Measurements from ENCODE around the gene CFAP410.

DNA sequence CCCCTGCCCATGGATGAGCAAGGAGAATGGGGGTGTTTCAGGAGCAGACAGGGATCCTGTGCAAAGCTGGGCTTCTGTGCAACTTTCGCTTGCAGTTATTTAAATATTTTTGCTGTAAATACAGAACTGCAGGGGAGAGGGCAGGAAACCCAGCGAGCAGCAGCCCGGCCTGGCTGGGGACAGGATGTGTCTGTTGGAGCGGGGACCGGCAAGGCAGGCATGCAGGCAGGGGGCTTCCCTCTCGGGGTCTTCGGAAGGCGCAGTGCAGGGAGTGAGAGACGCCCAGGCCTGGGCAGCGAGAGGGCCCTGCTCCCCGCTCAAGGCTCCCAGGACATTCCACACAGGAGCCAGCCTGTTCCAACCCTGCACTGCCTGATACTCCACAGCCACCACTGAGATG lies 55.2 kb downstream of the CFAP410 start:
- TF ChIP-seq EP300 (IDR thresholded peaks at IDR 0.05; ENCODE audit: borderline replicate concordance in 1 of 2, low read depth in 2 of 2, low read length in 2 of 2): no peak
- TF ChIP-seq, protein P1, sequence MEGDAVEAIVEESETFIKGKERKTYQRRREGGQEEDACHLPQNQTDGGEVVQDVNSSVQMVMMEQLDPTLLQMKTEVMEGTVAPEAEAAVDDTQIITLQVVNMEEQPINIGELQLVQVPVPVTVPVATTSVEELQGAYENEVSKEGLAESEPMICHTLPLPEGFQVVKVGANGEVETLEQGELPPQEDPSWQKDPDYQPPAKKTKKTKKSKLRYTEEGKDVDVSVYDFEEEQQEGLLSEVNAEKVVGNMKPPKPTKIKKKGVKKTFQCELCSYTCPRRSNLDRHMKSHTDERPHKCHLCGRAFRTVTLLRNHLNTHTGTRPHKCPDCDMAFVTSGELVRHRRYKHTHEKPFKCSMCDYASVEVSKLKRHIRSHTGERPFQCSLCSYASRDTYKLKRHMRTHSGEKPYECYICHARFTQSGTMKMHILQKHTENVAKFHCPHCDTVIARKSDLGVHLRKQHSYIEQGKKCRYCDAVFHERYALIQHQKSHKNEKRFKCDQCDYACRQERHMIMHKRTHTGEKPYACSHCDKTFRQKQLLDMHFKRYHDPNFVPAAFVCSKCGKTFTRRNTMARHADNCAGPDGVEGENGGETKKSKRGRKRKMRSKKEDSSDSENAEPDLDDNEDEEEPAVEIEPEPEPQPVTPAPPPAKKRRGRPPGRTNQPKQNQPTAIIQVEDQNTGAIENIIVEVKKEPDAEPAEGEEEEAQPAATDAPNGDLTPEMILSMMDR (IDR thresholded peaks at IDR 0.05; ENCODE audit: control extremely low read depth in 1 of 3, insufficient read depth in 1 of 3, low read depth in 1 of 3, low read length in 3 of 3): no peak
- TF ChIP-seq CHD2 (IDR thresholded peaks at IDR 0.05; ENCODE audit: low read length): no peak
- TF ChIP-seq SRF (IDR thresholded peaks at IDR 0.05; ENCODE audit: low read depth, low read length): no peak
- TF ChIP-seq HDAC2 (IDR thresholded peaks at IDR 0.05; ENCODE audit: borderline replicate concordance in 1 of 2, low read depth in 2 of 2, low read length in 2 of 2): no peak
- TF ChIP-seq POLR2A (IDR thresholded peaks at IDR 0.05; ENCODE audit: control extremely low read depth in 1 of 2, low read depth in 2 of 2, low read length in 2 of 2): no peak
- no peak for TF ChIP-seq POLR2AphosphoS5 (IDR thresholded peaks at IDR 0.05; ENCODE audit: low read depth, low read length)
- no peak for TF ChIP-seq JUN (IDR thresholded peaks at IDR 0.05; ENCODE audit: low read depth, low read length)
- no peak for TF ChIP-seq RAD21 (IDR thresholded peaks at IDR 0.05 in 1 of 2, conservative IDR thresholded peaks at IDR 0.05 in 1 of 2; ENCODE audit: low read depth in 2 of 2, low read length in 2 of 2)
- no peak for TF ChIP-seq TEAD4 (IDR thresholded peaks at IDR 0.05; ENCODE audit: low read depth, low read length)

Measured in H1 (cell line).